Measurements from ENCODE around the gene RPS6KB1.

Gene RPS6KB1

GRCh38 chr17:59858167-59858816 lies 34.6 kb upstream of the RPS6KB1 start:
- TF ChIP-seq POLR2A (IDR thresholded peaks at IDR 0.05; ENCODE audit: extremely low read depth, insufficient read length), result no peak
- no peak for TF ChIP-seq CTCF (IDR thresholded peaks at IDR 0.05; ENCODE audit: low read depth, low read length)
- no peak for TF ChIP-seq MAX (IDR thresholded peaks at IDR 0.05; ENCODE audit: low read depth, low read length)
- no peak for TF ChIP-seq MYC (IDR thresholded peaks at IDR 0.05; ENCODE audit: low read depth, low read length)
- no peak overlapping the region for H3K4me3 ChIP-seq (ENCODE audit: low read depth, low read length)
- no peak for DNase-seq (ENCODE audit: low read depth)

GRCh38 chr17:59858932-59859331 lies 34.0 kb upstream of the RPS6KB1 start:
- H3K4me3 ChIP-seq (ENCODE audit: low read depth, low read length), result no peak overlapping the region
- TF ChIP-seq POLR2A (IDR thresholded peaks at IDR 0.05; ENCODE audit: extremely low read depth, insufficient read length) (no peak), MYC (IDR thresholded peaks at IDR 0.05; ENCODE audit: low read depth, low read length) (no peak), CTCF (IDR thresholded peaks at IDR 0.05; ENCODE audit: low read depth, low read length) (no peak), MAX (IDR thresholded peaks at IDR 0.05; ENCODE audit: low read depth, low read length) (no peak)

GRCh38 chr17:59859444-59860025 lies 33.4 kb upstream of the RPS6KB1 start:
- TF ChIP-seq CTCF (IDR thresholded peaks at IDR 0.05; ENCODE audit: low read depth, low read length) (peak; percentile 17), MAX (IDR thresholded peaks at IDR 0.05; ENCODE audit: low read depth, low read length) (no peak), MYC (IDR thresholded peaks at IDR 0.05; ENCODE audit: low read depth, low read length) (no peak)
- H3K4me3 ChIP-seq (ENCODE audit: low read depth, low read length), result no peak overlapping the region
- DNase-seq (ENCODE audit: low read depth), result peak; percentile 64

More at GRCh38 chr17:59858932-59859331, 34.0 kb upstream of the RPS6KB1 start:
- DNase-seq (ENCODE audit: low read depth), result no peak

- no peak for DNase-seq (ENCODE audit: low read depth)
- H3K4me3 ChIP-seq (ENCODE audit: low read depth, low read length), result no peak overlapping the region
- no peak for TF ChIP-seq CTCF (IDR thresholded peaks at IDR 0.05; ENCODE audit: low read depth, low read length)
- TF ChIP-seq MYC (IDR thresholded peaks at IDR 0.05; ENCODE audit: low read depth, low read length), result no peak
Measured at GRCh38 chr17:59863616-59864015, 29.3 kb upstream of the RPS6KB1 start.

- H3K4me3 ChIP-seq (ENCODE audit: low read depth, low read length), result no peak overlapping the region
- TF ChIP-seq CTCF (IDR thresholded peaks at IDR 0.05; ENCODE audit: low read depth, low read length) (no peak), MAX (IDR thresholded peaks at IDR 0.05; ENCODE audit: low read depth, low read length) (no peak), POLR2A (IDR thresholded peaks at IDR 0.05; ENCODE audit: extremely low read depth, insufficient read length) (no peak)
Measured at GRCh38 chr17:59869941-59870218, 23.0 kb upstream of the RPS6KB1 start.

GRCh38 chr17:59870482-59870881 lies 22.4 kb upstream of the RPS6KB1 start:
- H3K4me3 ChIP-seq (ENCODE audit: low read depth, low read length), result no peak overlapping the region
- no peak for DNase-seq (ENCODE audit: low read depth)
- no peak for TF ChIP-seq POLR2A (IDR thresholded peaks at IDR 0.05; ENCODE audit: extremely low read depth, insufficient read length)
- TF ChIP-seq CTCF (IDR thresholded peaks at IDR 0.05; ENCODE audit: low read depth, low read length), result no peak

More at GRCh38 chr17:59869941-59870218, 23.0 kb upstream of the RPS6KB1 start:
- no peak for DNase-seq (ENCODE audit: low read depth)

All from NB4 (cell line).